ENCODE data around the gene STAP2.

STAP2 gene

GRCh38 chr19:4338441-4339355, at the start of gene STAP2:
STAP2 (minus strand) TSS chr19:4338827; CDS start chr19:4338753, 74 bp downstream.
- DNase-seq: peak; percentile 29

GRCh38 chr19:4386041-4386782, 47.6 kb upstream of the STAP2 start:
- DNase-seq: no peak

GRCh38 chr19:4385291-4386040, 46.8 kb upstream of the STAP2 start:
- DNase-seq: no peak

GRCh38 chr19:4380254-4380727, 41.7 kb upstream of the STAP2 start:
- DNase-seq: no peak

GRCh38 chr19:4379383-4380253, 41.0 kb upstream of the STAP2 start:
- peak; percentile 41 for DNase-seq

GRCh38 chr19:4378886-4379285, 40.3 kb upstream of the STAP2 start:
- no peak for DNase-seq

GRCh38 chr19:4376991-4377781, 38.6 kb upstream of the STAP2 start:
- DNase-seq: peak; percentile 44

- DNase-seq: no peak
Measured at GRCh38 chr19:4376671-4376990, 38.0 kb upstream of the STAP2 start.

GRCh38 chr19:4376028-4376670, 37.5 kb upstream of the STAP2 start:
- DNase-seq: no peak

- DNase-seq: peak; percentile 87
Measured at GRCh38 chr19:4375164-4376027, 36.8 kb upstream of the STAP2 start.

GRCh38 chr19:4374498-4375163, 36.0 kb upstream of the STAP2 start:
- DNase-seq: peak; percentile 96

GRCh38 chr19:4373601-4374497, 35.2 kb upstream of the STAP2 start:
- no peak for DNase-seq

GRCh38 chr19:4373013-4373367, 34.4 kb upstream of the STAP2 start:
- DNase-seq: no peak

GRCh38 chr19:4372165-4373012, 33.8 kb upstream of the STAP2 start:
- DNase-seq: no peak

GRCh38 chr19:4371247-4372164, 32.9 kb upstream of the STAP2 start:
- no peak for DNase-seq

- DNase-seq: no peak
Measured at GRCh38 chr19:4370418-4371041, 31.9 kb upstream of the STAP2 start.

Measured in EL (cell line).